ENCODE data around the gene PEMT. TPM values are rescaled to one million over a fixed set of nuclear protein-coding genes. Genes with fewer than 3 reads are reported as not detected.
A peak's percentile ranks its signal among the peaks of the same experiment; 100 is the strongest.

The PEMT gene
- total and polyA plus RNA-seq, 2 donors (not counting 1 experiment from before 2014, with no cell fraction given) = 10.7 to 20.3 TPM

DNA sequence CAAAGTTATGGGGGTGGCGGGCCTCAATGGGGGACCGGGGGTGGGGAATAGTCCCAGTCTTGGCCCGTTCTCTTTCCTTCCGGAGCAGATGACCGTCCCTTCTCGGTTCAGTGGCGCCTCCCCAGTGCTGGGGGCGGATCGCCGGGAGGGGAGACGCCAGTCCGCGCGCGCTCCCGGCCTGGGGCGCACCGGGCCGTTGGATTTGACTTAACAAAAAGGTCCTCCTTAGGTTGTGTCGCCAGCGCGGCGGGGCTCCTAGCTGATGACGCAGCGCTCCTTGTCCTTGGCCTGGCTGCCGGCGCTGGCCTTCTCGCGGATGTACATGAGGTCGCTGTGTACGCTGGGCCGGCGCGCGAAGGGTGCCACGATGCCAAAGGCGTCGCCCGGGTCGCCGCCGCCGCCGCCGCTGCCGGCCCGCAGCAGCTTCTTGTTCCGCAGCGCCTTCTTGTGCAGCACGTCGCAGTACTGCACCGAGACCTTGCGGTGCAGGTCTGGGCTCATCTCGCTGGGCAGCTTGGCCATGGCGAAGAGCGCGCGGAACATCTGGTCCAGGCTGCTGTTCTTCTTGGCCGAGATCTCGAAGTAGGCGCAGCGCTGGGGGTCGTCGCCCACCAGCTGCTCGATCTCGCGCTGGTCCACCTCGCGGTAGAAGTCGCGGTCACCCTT is 96.5 kb downstream of the PEMT start:
- H3K4me2 ChIP-seq (replicated peaks; ENCODE audit: low read depth, low read length, poor library complexity, severe bottlenecking) = peak overlapping the region; percentile 100
- H3K27ac Mint-ChIP-seq = no peak overlapping the region

DNA sequence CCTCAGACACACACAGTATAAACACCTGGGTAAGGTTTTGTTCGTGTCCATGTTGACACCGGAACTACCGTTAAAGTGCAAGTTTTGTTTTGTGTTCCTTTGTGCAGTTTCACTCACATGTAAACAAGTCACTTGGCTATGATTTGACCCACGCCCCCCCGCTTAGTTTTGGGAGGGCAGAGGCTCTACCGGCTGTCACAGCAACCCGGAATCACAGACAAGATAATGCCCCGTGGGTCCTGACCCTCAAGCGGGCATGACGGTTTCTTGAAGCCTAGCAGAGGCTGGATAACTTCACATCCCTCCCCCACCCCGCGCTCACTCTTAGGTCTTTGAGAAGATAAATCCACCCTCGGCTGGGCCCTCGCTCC is 97.0 kb downstream of the PEMT start:
- peak overlapping the region; percentile 100 for H3K4me2 ChIP-seq (replicated peaks; ENCODE audit: low read depth, low read length, poor library complexity, severe bottlenecking)
- ATAC-seq (ENCODE audit: low read depth) = no peak
- intact Hi-C loops (cut with micrococcal nuclease) = no loop called here

More for the DNA sequence above, 96.5 kb downstream of the PEMT start:
- DNase-seq (peak; percentile 60), ATAC-seq (ENCODE audit: low read depth) (no peak)
- Histone ChIP-seq H3K9ac (ENCODE audit: low read length) (peak overlapping the region; percentile 72), H3K9me3 (ENCODE audit: control extremely low read depth in 1 of 3, control insufficient read depth in 2 of 3, insufficient read depth in 1 of 3, low read length in 2 of 3) (peaks cover 0 to 5% (median 0%) of the 10 kb centered on the region in 3 donors), H2AFZ (ENCODE audit: insufficient read depth, low read depth, low read length, poor library complexity, severe bottlenecking) (peak overlapping the region; percentile 70), H3K4me1 (ENCODE audit: control insufficient read depth in 2 of 2, insufficient read depth in 2 of 2, low read length in 2 of 2) (peaks cover 24% of the 10 kb centered on the region in 2 donors), H3K36me3 (replicated peaks in 1 of 2; ENCODE audit: control extremely low read depth in 1 of 2, control insufficient read depth in 1 of 2, extremely low read depth in 1 of 2, insufficient read depth in 2 of 2, low read length in 1 of 2) (peaks cover 0 to 11% of the 10 kb centered on the region in 2 experiments), H3K79me2 (ENCODE audit: control insufficient read depth, insufficient read depth, low read length) (no peaks in the 10 kb centered on the region), H3K4me3 (ENCODE audit: control extremely low read depth in 1 of 5, extremely low read depth in 1 of 5, insufficient read depth in 1 of 5, low read depth in 2 of 5, low read length in 4 of 5) (peak overlapping the region in 4 of 5 experiments; percentile 8 to 67 (median 15)), H3K27ac (ENCODE audit: low read length in 2 of 2) (no peak overlapping the region), H3K27me3 (replicated peaks in 1 of 4; ENCODE audit: control extremely low read depth in 1 of 4, control insufficient read depth in 3 of 4, insufficient read depth in 4 of 4, low read length in 3 of 4) (peaks cover 0 to 29% (median 6%) of the 10 kb centered on the region in 4 experiments), H4K20me1 (ENCODE audit: control insufficient read depth, insufficient read depth, low read length, poor library complexity, severe bottlenecking) (peaks cover 8% of the 10 kb centered on the region)
- WGBS (ENCODE audit: insufficient coverage) = 3% methylated on average over 71 of the region's 71 CpGs
- no peaks in the 10 kb centered on the region for H3K9me3 Mint-ChIP-seq (ENCODE audit: insufficient read depth)
- peaks cover 5% of the 10 kb centered on the region for H3K27me3 Mint-ChIP-seq
- POLR2A ChIA-PET = no interaction called here
- CTCF ChIA-PET = interaction anchor here (3.5 to 4.1 kb wide), 2 partner anchors 141 to 145 kb away, joined by 30 to 121 read pairs; no protein-coding TSS in a partner anchor
- intact Hi-C loops (cut with micrococcal nuclease) = loop anchor here (1.0 to 5.0 kb wide), 3 partner anchors 18 to 542 kb away; partner anchors contain the start of genes ATPAF2 and GID4
- H3K4me1 Mint-ChIP-seq = peaks cover 22% of the 10 kb centered on the region
- peak overlapping the region; percentile 92 for H3K4me3 Mint-ChIP-seq
- TF ChIP-seq, protein P1, sequence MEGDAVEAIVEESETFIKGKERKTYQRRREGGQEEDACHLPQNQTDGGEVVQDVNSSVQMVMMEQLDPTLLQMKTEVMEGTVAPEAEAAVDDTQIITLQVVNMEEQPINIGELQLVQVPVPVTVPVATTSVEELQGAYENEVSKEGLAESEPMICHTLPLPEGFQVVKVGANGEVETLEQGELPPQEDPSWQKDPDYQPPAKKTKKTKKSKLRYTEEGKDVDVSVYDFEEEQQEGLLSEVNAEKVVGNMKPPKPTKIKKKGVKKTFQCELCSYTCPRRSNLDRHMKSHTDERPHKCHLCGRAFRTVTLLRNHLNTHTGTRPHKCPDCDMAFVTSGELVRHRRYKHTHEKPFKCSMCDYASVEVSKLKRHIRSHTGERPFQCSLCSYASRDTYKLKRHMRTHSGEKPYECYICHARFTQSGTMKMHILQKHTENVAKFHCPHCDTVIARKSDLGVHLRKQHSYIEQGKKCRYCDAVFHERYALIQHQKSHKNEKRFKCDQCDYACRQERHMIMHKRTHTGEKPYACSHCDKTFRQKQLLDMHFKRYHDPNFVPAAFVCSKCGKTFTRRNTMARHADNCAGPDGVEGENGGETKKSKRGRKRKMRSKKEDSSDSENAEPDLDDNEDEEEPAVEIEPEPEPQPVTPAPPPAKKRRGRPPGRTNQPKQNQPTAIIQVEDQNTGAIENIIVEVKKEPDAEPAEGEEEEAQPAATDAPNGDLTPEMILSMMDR (IDR thresholded peaks at IDR 0.05) = no peak
- TF ChIP-seq EZH2 (IDR thresholded peaks at IDR 0.05; ENCODE audit: borderline replicate concordance, insufficient read depth, low read depth, low read length, poor library complexity, severe bottlenecking) = peak; percentile 29

More for the DNA sequence above, 97.0 kb downstream of the PEMT start:
- Histone ChIP-seq H2AFZ (ENCODE audit: insufficient read depth, low read depth, low read length, poor library complexity, severe bottlenecking) (no peak overlapping the region), H3K9ac (ENCODE audit: low read length) (no peak overlapping the region), H3K9me3 (ENCODE audit: control extremely low read depth in 1 of 3, control insufficient read depth in 2 of 3, insufficient read depth in 1 of 3, low read length in 2 of 3) (peaks cover 0 to 5% (median 0%) of the 10 kb centered on the region in 3 donors), H3K27me3 (replicated peaks in 1 of 4; ENCODE audit: control extremely low read depth in 1 of 4, control insufficient read depth in 3 of 4, insufficient read depth in 4 of 4, low read length in 3 of 4) (peaks cover 0 to 27% (median 6%) of the 10 kb centered on the region in 4 experiments), H3K27ac (ENCODE audit: low read length in 2 of 2) (no peak overlapping the region), H3K79me2 (ENCODE audit: control insufficient read depth, insufficient read depth, low read length) (no peaks in the 10 kb centered on the region), H4K20me1 (ENCODE audit: control insufficient read depth, insufficient read depth, low read length, poor library complexity, severe bottlenecking) (peaks cover 8% of the 10 kb centered on the region), H3K4me3 (ENCODE audit: control extremely low read depth in 1 of 5, extremely low read depth in 1 of 5, insufficient read depth in 1 of 5, low read depth in 2 of 5, low read length in 4 of 5) (peak overlapping the region in 1 of 5 experiments; percentile 67), H3K4me1 (ENCODE audit: control insufficient read depth in 2 of 2, insufficient read depth in 2 of 2, low read length in 2 of 2) (peaks cover 24% of the 10 kb centered on the region in 2 donors), H3K36me3 (replicated peaks in 1 of 2; ENCODE audit: control extremely low read depth in 1 of 2, control insufficient read depth in 1 of 2, extremely low read depth in 1 of 2, insufficient read depth in 2 of 2, low read length in 1 of 2) (peaks cover 0 to 14% of the 10 kb centered on the region in 2 experiments)
- Mint-ChIP-seq H3K27ac (no peak overlapping the region), H3K4me1 (peaks cover 22% of the 10 kb centered on the region), H3K4me3 (peak overlapping the region; percentile 67), H3K27me3 (peaks cover 5% of the 10 kb centered on the region), H3K9me3 (ENCODE audit: insufficient read depth) (no peaks in the 10 kb centered on the region)
- ChIA-PET POLR2A (no interaction called here), CTCF (interaction anchor here (4.1 kb wide), 1 partner anchor 146 kb away, joined by 121 read pairs; no protein-coding TSS in a partner anchor)
- 23% methylated on average over 11 of the region's 14 CpGs for WGBS (ENCODE audit: insufficient coverage)
- TF ChIP-seq EZH2 (IDR thresholded peaks at IDR 0.05; ENCODE audit: borderline replicate concordance, insufficient read depth, low read depth, low read length, poor library complexity, severe bottlenecking) = no peak
- TF ChIP-seq, protein P1 (IDR thresholded peaks at IDR 0.05) = no peak
- peak; percentile 27 for DNase-seq
